ENCODE data around the gene GPR37L1.
A peak's percentile ranks its signal among the peaks of the same experiment; 100 is the strongest.

DNA sequence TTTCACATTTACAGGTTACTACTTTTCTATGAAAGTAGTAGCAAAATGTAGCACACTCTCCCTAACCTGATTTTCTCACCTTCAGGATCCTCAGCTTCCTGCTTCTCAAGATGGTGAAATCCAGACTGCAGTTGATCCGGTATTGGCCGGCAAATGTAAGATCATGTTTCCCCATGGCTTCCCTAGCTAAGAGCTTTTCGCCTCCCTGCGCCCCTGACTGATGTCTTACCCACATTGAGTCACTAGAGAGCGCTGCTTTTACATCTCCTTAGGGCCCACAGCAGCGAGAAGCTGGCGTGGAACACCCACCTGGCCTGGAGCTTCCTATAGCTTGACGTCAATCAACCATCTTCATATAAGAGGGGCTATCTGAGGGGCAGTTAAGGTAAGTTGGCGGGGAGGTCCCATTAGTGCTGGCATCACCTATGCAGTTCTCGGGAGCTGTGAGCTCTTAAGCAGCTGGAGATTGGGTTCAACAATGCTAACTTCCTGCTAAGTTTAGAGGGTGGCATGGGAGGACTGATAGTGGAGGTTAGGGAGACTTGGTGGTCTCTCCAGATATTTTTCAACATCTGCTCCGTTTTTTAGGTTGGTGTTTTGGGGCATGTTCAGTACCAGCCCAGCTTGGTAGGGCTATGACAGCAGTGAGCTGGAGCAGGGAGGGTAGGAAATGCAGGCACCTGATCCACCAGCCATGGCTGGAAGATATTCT is 32.2 kb downstream of the GPR37L1 start:
- TF ChIP-seq POLR2A (IDR thresholded peaks at IDR 0.05) (no peak), CTCF (IDR thresholded peaks at IDR 0.05) (peak in 8 of 12 donors; percentile 6 to 49 (median 36))
